Mesendoderm (in vitro differentiated cells): Measurements from ENCODE around the gene DSCAML1.

ENCODE experiments used
- DNase-seq: peaks from one replicate; pipeline ENCODE4 v3.0.0; 2013
- H2AK5ac ChIP-seq: 2 replicates; pipeline ENCODE4 v1.6.1; 2013; ENCODE audit warnings: low read length, inconsistent platforms
- H2BK120ac ChIP-seq: 2 replicates; pipeline ENCODE4 v1.6.1; 2013; ENCODE audit warnings: low read depth, mild to moderate bottlenecking, low read length, moderate library complexity, mixed read lengths
- H2BK15ac ChIP-seq: replicated peaks from 2 replicates; pipeline ENCODE4 v1.6.1; 2013; ENCODE audit warnings: low read depth, mild to moderate bottlenecking, moderate library complexity
- H2BK5ac ChIP-seq: 2 replicates; pipeline ENCODE4 v1.6.1; 2013; ENCODE audit warnings: low read length, inconsistent platforms
- H3K18ac ChIP-seq: 2 replicates; pipeline ENCODE4 v1.6.1; 2013; ENCODE audit warnings: mild to moderate bottlenecking, low read length, mixed read lengths
- H3K23ac ChIP-seq: one replicate; pipeline ENCODE4 v1.6.1; 2013; ENCODE audit warnings: low read length
- H3K27ac ChIP-seq: 2 replicates; pipeline ENCODE4 v1.5.1; 2013; ENCODE audit warnings: low read depth, mild to moderate bottlenecking, inconsistent platforms, low read length, moderate library complexity
- H3K27me3 ChIP-seq: 2 replicates; pipeline ENCODE4 v1.6.1; 2013; ENCODE audit warnings: low read length, control low read depth, mild to moderate bottlenecking, inconsistent platforms; ENCODE audit not compliant: insufficient read depth, poor library complexity
- H3K36me3 ChIP-seq: 2 replicates; pipeline ENCODE4 v1.6.1; 2013; ENCODE audit warnings: low read length, inconsistent platforms; ENCODE audit not compliant: control insufficient read depth, insufficient read depth
- H3K4ac ChIP-seq: one replicate; pipeline ENCODE4 v1.6.1; 2013; ENCODE audit warnings: low read depth, mild to moderate bottlenecking, low read length, moderate library complexity
- H3K4me1 ChIP-seq: 2 replicates; pipeline ENCODE4 v1.6.1; 2013; ENCODE audit warnings: low read depth, low read length, inconsistent platforms; ENCODE audit not compliant: control insufficient read depth
- H3K4me2 ChIP-seq: 2 replicates; pipeline ENCODE4 v1.6.1; 2013; ENCODE audit warnings: low read length
- H3K4me3 ChIP-seq: 2 replicates; pipeline ENCODE4 v1.5.1; 2013; ENCODE audit warnings: mild to moderate bottlenecking, low read length
- H3K56ac ChIP-seq: one replicate; pipeline ENCODE4 v1.6.1; 2013; ENCODE audit warnings: low read length
- H3K79me1 ChIP-seq: 2 replicates; pipeline ENCODE4 v1.6.1; 2013; ENCODE audit warnings: low read length, inconsistent platforms
- H3K79me2 ChIP-seq: 2 replicates; pipeline ENCODE4 v1.6.1; 2013; ENCODE audit warnings: mild to moderate bottlenecking, low read length; ENCODE audit not compliant: control insufficient read depth, insufficient read depth
- H3K9ac ChIP-seq: 2 replicates; pipeline ENCODE4 v1.6.1; 2013; ENCODE audit warnings: low read length, inconsistent platforms
- H4K5ac ChIP-seq: one replicate; pipeline ENCODE4 v1.6.1; 2013; ENCODE audit warnings: low read length
- H4K8ac ChIP-seq: one replicate; pipeline ENCODE4 v1.6.1; 2013; ENCODE audit warnings: low read depth, mild to moderate bottlenecking, control low read depth, low read length, moderate library complexity
- WGBS: extraction: QIAGEN DNeasy Blood & Tissue Kit; methylation state at CpG from one replicate; pipeline ENCODE4 v1.1.7; 2013; ENCODE audit warnings: low lambda C conversion rate, missing lambda C conversion rate; ENCODE audit not compliant: insufficient coverage; ENCODE audit errors: extremely low coverage; 5-methylcytosine and 5-hydroxymethylcytosine counted together

Gene DSCAML1

GRCh38 chr11:117527271-117527670, 269.7 kb downstream of the DSCAML1 start:
- WGBS: no CpG with 5 or more reads among the region's 7 CpGs
- Histone ChIP-seq H2BK5ac (no peak overlapping the region), H3K4me1 (no peaks in the 10 kb centered on the region), H2BK15ac (no peak overlapping the region), H3K4me2 (no peak overlapping the region), H3K79me2 (no peaks in the 10 kb centered on the region), H3K79me1 (no peaks in the 10 kb centered on the region), H3K27ac (no peak overlapping the region), H3K36me3 (no peaks in the 10 kb centered on the region), H3K23ac (no peak overlapping the region), H3K4ac (no peak overlapping the region), H3K56ac (no peak overlapping the region), H2AK5ac (no peak overlapping the region), H3K9ac (no peak overlapping the region), H3K4me3 (no peak overlapping the region), H4K5ac (no peak overlapping the region), H4K8ac (no peak overlapping the region), H2BK120ac (no peak overlapping the region), H3K18ac (no peak overlapping the region), H3K27me3 (no peaks in the 10 kb centered on the region)
- DNase-seq: no peak

GRCh38 chr11:117525866-117526542, 271.0 kb downstream of the DSCAML1 start:
- Histone ChIP-seq H3K18ac (no peak overlapping the region), H3K4me3 (no peak overlapping the region), H4K8ac (no peak overlapping the region), H2BK5ac (no peak overlapping the region), H3K4me1 (no peaks in the 10 kb centered on the region), H3K27me3 (no peaks in the 10 kb centered on the region), H4K5ac (no peak overlapping the region), H3K23ac (no peak overlapping the region), H3K79me1 (no peaks in the 10 kb centered on the region), H2BK120ac (no peak overlapping the region), H3K27ac (no peak overlapping the region), H3K36me3 (no peaks in the 10 kb centered on the region), H3K4ac (no peak overlapping the region), H2AK5ac (no peak overlapping the region), H3K4me2 (no peak overlapping the region), H3K56ac (no peak overlapping the region), H3K9ac (no peak overlapping the region), H2BK15ac (no peak overlapping the region), H3K79me2 (no peaks in the 10 kb centered on the region)
- no CpG with 5 or more reads among the region's 10 CpGs for WGBS
- no peak for DNase-seq

- Histone ChIP-seq H3K4ac (no peak overlapping the region), H3K27ac (no peak overlapping the region), H3K23ac (no peak overlapping the region), H2BK120ac (no peak overlapping the region), H2BK15ac (no peak overlapping the region), H3K4me3 (no peak overlapping the region), H3K4me2 (no peak overlapping the region), H3K36me3 (no peaks in the 10 kb centered on the region), H2AK5ac (no peak overlapping the region), H3K9ac (no peak overlapping the region), H3K4me1 (no peaks in the 10 kb centered on the region), H4K5ac (no peak overlapping the region), H2BK5ac (no peak overlapping the region), H3K27me3 (no peaks in the 10 kb centered on the region), H3K79me2 (no peaks in the 10 kb centered on the region), H3K79me1 (no peaks in the 10 kb centered on the region), H3K56ac (no peak overlapping the region), H3K18ac (no peak overlapping the region), H4K8ac (no peak overlapping the region)
- DNase-seq: no peak
- no CpG with 5 or more reads among the region's 24 CpGs for WGBS
Observed at GRCh38 chr11:117524468-117525183, 272.4 kb downstream of the DSCAML1 start.

GRCh38 chr11:117523680-117524079, 273.3 kb downstream of the DSCAML1 start:
- H3K36me3 ChIP-seq: no peaks in the 10 kb centered on the region
- H3K23ac ChIP-seq: no peak overlapping the region
- H3K79me2 ChIP-seq: no peaks in the 10 kb centered on the region
- H4K8ac ChIP-seq: no peak overlapping the region
- no peak overlapping the region for H2AK5ac ChIP-seq
- H3K4me2 ChIP-seq: no peak overlapping the region
- WGBS: no CpG with 5 or more reads among the region's 3 CpGs
- no peak overlapping the region for H3K9ac ChIP-seq
- H2BK15ac ChIP-seq: no peak overlapping the region
- no peak overlapping the region for H4K5ac ChIP-seq
- no peak overlapping the region for H2BK120ac ChIP-seq
- no peaks in the 10 kb centered on the region for H3K27me3 ChIP-seq
- no peak overlapping the region for H2BK5ac ChIP-seq
- DNase-seq: no peak
- no peak overlapping the region for H3K4ac ChIP-seq
- no peak overlapping the region for H3K18ac ChIP-seq
- H3K27ac ChIP-seq: no peak overlapping the region
- H3K4me3 ChIP-seq: no peak overlapping the region
- H3K4me1 ChIP-seq: no peaks in the 10 kb centered on the region
- no peak overlapping the region for H3K56ac ChIP-seq
- no peaks in the 10 kb centered on the region for H3K79me1 ChIP-seq

- no peak overlapping the region for H2AK5ac ChIP-seq
- no peaks in the 10 kb centered on the region for H3K36me3 ChIP-seq
- H4K8ac ChIP-seq: no peak overlapping the region
- no peak for DNase-seq
- H3K56ac ChIP-seq: no peak overlapping the region
- no peak overlapping the region for H3K27ac ChIP-seq
- H3K27me3 ChIP-seq: no peaks in the 10 kb centered on the region
- no peaks in the 10 kb centered on the region for H3K79me1 ChIP-seq
- no peak overlapping the region for H3K4me2 ChIP-seq
- no peak overlapping the region for H4K5ac ChIP-seq
- no peak overlapping the region for H2BK5ac ChIP-seq
- H3K18ac ChIP-seq: no peak overlapping the region
- no peak overlapping the region for H3K9ac ChIP-seq
- H2BK15ac ChIP-seq: no peak overlapping the region
- H3K23ac ChIP-seq: no peak overlapping the region
- no peak overlapping the region for H3K4ac ChIP-seq
- H2BK120ac ChIP-seq: no peak overlapping the region
- H3K4me1 ChIP-seq: no peaks in the 10 kb centered on the region
- no CpG with 5 or more reads among the region's 4 CpGs for WGBS
- H3K79me2 ChIP-seq: no peaks in the 10 kb centered on the region
- no peak overlapping the region for H3K4me3 ChIP-seq
Observed at GRCh38 chr11:117521974-117522373, 275.0 kb downstream of the DSCAML1 start.
